ENCODE measurements around the gene SRCAP. TPM values are rescaled to one million over a fixed set of nuclear protein-coding genes. Genes with fewer than 3 reads are reported as not detected.

SRCAP gene
- polyA plus RNA-seq, 1 donor (not counting 4 experiments of a cell fraction or from before 2014, with no cell fraction given), result 1.4 TPM

GRCh38 chr16:30766206-30766932 is 67.4 kb downstream of the SRCAP start:
- no peak overlapping the region for H3K27ac ChIP-seq (ENCODE audit: control insufficient read depth, insufficient read depth, low read length)
- H3K4me2 ChIP-seq (ENCODE audit: control insufficient read depth, extremely low read depth, insufficient read depth, low read depth, low read length), result no peak overlapping the region
- TF ChIP-seq EZH2 (IDR thresholded peaks at IDR 0.05; ENCODE audit: low read length), result no peak
- no peak for TF ChIP-seq CTCF (optimal IDR thresholded peaks at IDR 0.05 in 1 of 3, IDR thresholded peaks at IDR 0.05 in 1 of 3, conservative IDR thresholded peaks at IDR 0.05 in 1 of 3; ENCODE audit: extremely low read depth in 1 of 3, insufficient read depth in 2 of 3, low read length in 3 of 3)
- no peak overlapping the region for H3K4me3 ChIP-seq (ENCODE audit: control insufficient read depth in 2 of 3, extremely low read depth in 1 of 3, insufficient read depth in 2 of 3, low read depth in 1 of 3, low read length in 3 of 3)
- no peaks in the 10 kb centered on the region for H4K20me1 ChIP-seq (ENCODE audit: control insufficient read depth, extremely low read depth, insufficient read depth, low read length)
- FAIRE-seq (no peak), DNase-seq (ENCODE audit: low read depth, low spot score) (no peak)
- H3K9ac ChIP-seq (ENCODE audit: control insufficient read depth, extremely low read depth, insufficient read depth, low read length), result no peak overlapping the region
- H3K36me3 ChIP-seq (ENCODE audit: control insufficient read depth in 2 of 2, extremely low read depth in 1 of 2, insufficient read depth in 2 of 2, low read length in 2 of 2), result peaks cover 42 to 52% of the 10 kb centered on the region in 2 experiments
- H3K9me1 ChIP-seq (ENCODE audit: control insufficient read depth, extremely low read depth, insufficient read depth, low read length), result no peaks in the 10 kb centered on the region
- H2AFZ ChIP-seq (ENCODE audit: control insufficient read depth, low read length), result no peak overlapping the region
- no peaks in the 10 kb centered on the region for H3K27me3 ChIP-seq (ENCODE audit: control insufficient read depth, extremely low read depth, insufficient read depth, low read length)
- H3K79me2 ChIP-seq (ENCODE audit: control insufficient read depth, insufficient read depth, low read length), result peaks cover 25% of the 10 kb centered on the region
- H3K4me1 ChIP-seq (ENCODE audit: control insufficient read depth, extremely low read depth, insufficient read depth, low read length), result peaks cover 9% of the 10 kb centered on the region
- dilution Hi-C loops (cut with MboI; ENCODE audit: extremely low pct_ligation_motif_present, low sequenced_read_pairs), result no loop called here
- no peaks in the 10 kb centered on the region for H3K9me3 ChIP-seq (ENCODE audit: control insufficient read depth, low read depth, low read length)

DNA sequence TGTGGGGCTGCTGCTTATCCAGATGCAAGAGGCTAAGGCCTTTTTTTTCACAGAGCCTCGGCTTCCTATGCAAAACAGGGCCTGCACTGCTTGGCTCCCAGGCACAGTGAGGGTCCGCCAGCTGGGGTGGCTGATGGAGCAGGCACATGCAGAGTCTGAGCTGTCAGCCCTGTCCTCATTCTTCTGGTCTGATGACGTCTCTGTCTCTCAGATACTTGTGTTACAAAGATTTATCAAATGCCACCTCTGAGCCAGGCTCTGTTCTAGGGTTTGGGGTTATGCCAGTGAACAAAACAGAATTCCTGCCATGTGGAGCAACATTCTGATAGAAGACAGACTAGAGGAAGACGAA is 67.9 kb downstream of the SRCAP start:
- no peak overlapping the region for H3K9ac ChIP-seq (ENCODE audit: control insufficient read depth, extremely low read depth, insufficient read depth, low read length)
- DNase-seq (ENCODE audit: low read depth, low spot score), result no peak
- H2AFZ ChIP-seq (ENCODE audit: control insufficient read depth, low read length), result no peak overlapping the region
- no peak for FAIRE-seq
- H3K4me3 ChIP-seq (ENCODE audit: control insufficient read depth in 2 of 3, extremely low read depth in 1 of 3, insufficient read depth in 2 of 3, low read depth in 1 of 3, low read length in 3 of 3), result no peak overlapping the region
- no peak overlapping the region for H3K4me2 ChIP-seq (ENCODE audit: control insufficient read depth, extremely low read depth, insufficient read depth, low read depth, low read length)
- H3K9me3 ChIP-seq (ENCODE audit: control insufficient read depth, low read depth, low read length), result no peaks in the 10 kb centered on the region
- H3K27me3 ChIP-seq (ENCODE audit: control insufficient read depth, extremely low read depth, insufficient read depth, low read length), result no peaks in the 10 kb centered on the region
- H3K36me3 ChIP-seq (ENCODE audit: control insufficient read depth in 2 of 2, extremely low read depth in 1 of 2, insufficient read depth in 2 of 2, low read length in 2 of 2), result peaks cover 46 to 53% of the 10 kb centered on the region in 2 experiments
- peaks cover 9% of the 10 kb centered on the region for H3K4me1 ChIP-seq (ENCODE audit: control insufficient read depth, extremely low read depth, insufficient read depth, low read length)
- H4K20me1 ChIP-seq (ENCODE audit: control insufficient read depth, extremely low read depth, insufficient read depth, low read length), result no peaks in the 10 kb centered on the region
- TF ChIP-seq CTCF (optimal IDR thresholded peaks at IDR 0.05 in 1 of 3, IDR thresholded peaks at IDR 0.05 in 1 of 3, conservative IDR thresholded peaks at IDR 0.05 in 1 of 3; ENCODE audit: extremely low read depth in 1 of 3, insufficient read depth in 2 of 3, low read length in 3 of 3) (no peak), EZH2 (IDR thresholded peaks at IDR 0.05; ENCODE audit: low read length) (no peak)
- H3K27ac ChIP-seq (ENCODE audit: control insufficient read depth, insufficient read depth, low read length), result no peak overlapping the region
- H3K9me1 ChIP-seq (ENCODE audit: control insufficient read depth, extremely low read depth, insufficient read depth, low read length), result no peaks in the 10 kb centered on the region
- peaks cover 25% of the 10 kb centered on the region for H3K79me2 ChIP-seq (ENCODE audit: control insufficient read depth, insufficient read depth, low read length)
- dilution Hi-C loops (cut with MboI; ENCODE audit: extremely low pct_ligation_motif_present, low sequenced_read_pairs), result no loop called here

All from keratinocyte (primary cell).